Measurements from ENCODE around the gene MTFP1.
A peak's percentile ranks its signal among the peaks of the same experiment; 100 is the strongest.
"Not testable (repeated sequence)": the region's sequence is repeated elsewhere in the genome, so short reads cannot be mapped to it uniquely, and the experiment has no call there.

The MTFP1 gene
- 1.7 to 4.5 (median 1.9) reads per million in 3 experiments for total RNA-seq

- peak; percentile 53 for DNase-seq
Observed at GRCh38 chr22:30425616-30426387, at the start of gene MTFP1. Gene MTFP1, plus strand, starts transcription at chr22:30425768. Its CDS starts 112 bp downstream, at chr22:30425880.

GRCh38 chr22:30380011-30380410, 45.6 kb upstream of the MTFP1 start:
- DNase-seq = no peak

DNA sequence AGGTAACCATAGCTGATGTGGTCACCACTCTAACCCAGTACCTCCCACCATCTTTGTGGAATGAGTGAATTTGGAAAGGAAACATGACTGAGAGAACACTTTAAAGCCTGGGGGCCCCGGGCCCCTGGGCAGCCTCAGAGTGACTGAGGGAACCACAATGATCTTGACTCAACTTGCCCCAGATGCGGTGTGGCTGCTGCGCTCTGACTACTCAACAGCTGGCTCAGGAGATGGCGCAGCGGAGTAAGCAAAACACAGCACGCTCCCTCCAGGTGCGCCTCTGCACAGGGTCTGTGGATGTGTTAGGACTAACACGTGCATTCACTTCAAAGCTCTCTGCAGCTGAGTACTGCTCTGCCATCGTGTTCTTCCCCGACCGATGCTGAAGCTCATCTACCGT, 44.3 kb upstream of the MTFP1 start:
- no peak for DNase-seq

DNA sequence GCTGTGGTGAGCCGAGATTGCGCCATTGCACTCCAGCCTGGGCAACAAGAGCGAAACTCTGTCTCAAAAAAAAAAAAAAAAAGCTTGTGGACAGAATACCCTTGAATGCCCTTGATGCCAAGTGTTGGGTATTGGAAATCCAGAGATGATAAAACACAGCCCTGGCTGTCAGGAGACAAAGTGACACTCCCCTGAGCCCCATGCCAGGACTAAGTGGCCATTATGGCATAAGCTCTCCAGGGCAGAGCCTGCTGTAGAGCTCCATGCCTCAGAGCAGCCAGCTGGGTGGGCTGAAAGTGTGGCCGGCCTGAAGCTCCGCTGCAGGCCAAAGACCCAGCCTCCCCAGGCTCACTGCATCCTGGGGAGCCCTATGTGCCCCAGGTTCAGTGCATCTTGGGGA, 43.2 kb upstream of the MTFP1 start:
- DNase-seq = no peak

GRCh38 chr22:30383061-30383460, 42.5 kb upstream of the MTFP1 start:
- DNase-seq = no peak

DNA sequence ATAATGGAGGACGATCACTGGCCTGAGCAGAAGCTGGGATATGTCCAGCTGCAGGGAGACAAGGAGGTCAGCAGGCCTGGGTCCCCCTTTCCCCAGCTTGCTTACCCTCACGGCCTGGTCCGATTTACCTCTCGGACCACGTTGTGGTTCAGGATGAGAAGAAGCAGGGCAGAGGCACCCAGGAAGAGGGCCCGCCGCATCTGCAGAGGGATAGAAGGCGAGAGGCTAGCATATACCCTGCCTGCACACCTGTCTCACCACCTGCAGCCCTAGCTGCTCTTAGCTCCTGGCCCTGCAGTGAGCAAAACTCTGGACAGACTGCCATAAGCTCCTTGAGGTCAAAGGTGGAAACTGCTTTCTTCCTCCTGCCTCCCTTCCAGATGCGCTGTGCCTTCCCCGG, 39.6 kb upstream of the MTFP1 start:
- DNase-seq = no peak

DNA sequence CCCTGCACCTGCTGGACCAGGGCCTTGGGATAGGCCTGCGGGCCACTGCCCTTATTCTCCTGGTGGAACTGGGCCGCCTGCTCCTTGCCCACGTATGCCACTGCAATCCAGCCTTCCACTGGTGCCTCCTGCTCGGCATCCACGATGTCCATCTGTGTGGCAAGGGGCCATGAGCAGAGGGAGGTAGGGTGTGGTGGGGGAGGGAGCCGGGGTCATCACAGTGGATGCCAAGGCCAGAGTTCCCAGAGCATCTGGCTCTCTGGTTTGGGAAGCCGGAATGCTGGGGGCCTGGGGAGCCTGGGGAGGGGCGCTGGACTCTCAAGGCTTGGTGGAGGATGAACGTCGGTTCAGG, 39.0 kb upstream of the MTFP1 start:
- no peak for DNase-seq

GRCh38 chr22:30386960-30387827, 38.4 kb upstream of the MTFP1 start, which contains the start of gene RNF215:
Gene RNF215, minus strand, starts transcription at chr22:30387411. Its CDS starts 98 bp downstream, at chr22:30387313.
- DNase-seq = peak; percentile 73

- peak; percentile 76 for DNase-seq
Observed at GRCh38 chr22:30390974-30391691, 34.4 kb upstream of the MTFP1 start.

DNA sequence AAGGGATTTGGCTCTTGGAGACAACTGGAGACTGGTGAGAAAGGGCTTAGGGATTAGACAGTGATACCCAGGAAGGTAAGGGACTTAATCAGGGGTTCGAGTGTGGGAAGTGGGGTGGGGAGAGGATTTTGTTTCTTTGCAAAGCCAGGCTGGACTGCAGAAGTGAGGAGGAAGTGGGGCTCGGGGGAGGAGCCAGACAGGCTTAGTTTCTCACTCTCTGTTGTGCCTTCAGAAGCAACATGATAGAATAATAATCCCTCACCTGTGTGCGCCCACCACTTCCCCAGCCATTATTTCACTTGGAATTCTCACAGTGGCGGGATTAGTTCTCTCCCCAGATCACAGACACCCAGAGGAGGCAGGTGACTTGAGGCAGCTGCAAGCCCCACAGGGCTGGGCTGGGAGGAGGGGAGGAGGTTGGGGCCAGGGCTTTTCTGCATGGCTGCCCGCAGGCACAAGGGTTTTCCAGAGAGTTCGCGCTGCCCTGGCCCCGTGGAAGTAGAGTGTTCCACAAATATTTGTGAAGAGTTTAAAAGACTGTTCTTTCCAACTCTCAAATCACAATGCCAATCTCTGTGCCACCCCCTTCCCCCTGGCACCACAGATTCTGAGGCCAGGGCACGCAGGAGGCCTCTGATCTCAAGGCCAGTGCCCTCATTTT, 32.8 kb upstream of the MTFP1 start:
- no peak for DNase-seq

DNA sequence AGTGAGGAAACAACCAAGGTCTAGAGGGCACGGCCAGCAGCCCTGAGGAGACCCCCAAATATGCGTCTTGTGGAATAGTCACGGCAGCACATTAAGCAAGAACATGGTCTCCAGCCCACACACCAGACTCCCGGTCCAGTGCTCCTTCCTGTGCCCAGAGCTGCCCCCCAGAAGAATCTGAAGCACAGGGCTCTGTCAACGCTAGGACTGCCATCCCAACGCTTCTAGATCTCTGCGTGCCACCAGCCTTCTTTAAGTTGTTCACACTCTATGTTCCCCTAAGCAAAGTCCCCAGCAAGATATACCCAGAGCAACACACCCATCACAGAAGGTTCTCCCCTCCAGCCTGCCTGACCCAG, 32.3 kb upstream of the MTFP1 start:
- DNase-seq = no peak

- no peak for DNase-seq
Observed at GRCh38 chr22:30393885-30394284, 31.7 kb upstream of the MTFP1 start.

GRCh38 chr22:30396871-30397655, 28.5 kb upstream of the MTFP1 start, which contains the start of gene SEC14L2:
Gene SEC14L2, plus strand, starts transcription at chr22:30397018. Its CDS starts 99 bp downstream, at chr22:30397117.
- DNase-seq = peak; percentile 47

- DNase-seq = no peak
Observed at GRCh38 chr22:30397656-30398635, 27.6 kb upstream of the MTFP1 start.

DNA sequence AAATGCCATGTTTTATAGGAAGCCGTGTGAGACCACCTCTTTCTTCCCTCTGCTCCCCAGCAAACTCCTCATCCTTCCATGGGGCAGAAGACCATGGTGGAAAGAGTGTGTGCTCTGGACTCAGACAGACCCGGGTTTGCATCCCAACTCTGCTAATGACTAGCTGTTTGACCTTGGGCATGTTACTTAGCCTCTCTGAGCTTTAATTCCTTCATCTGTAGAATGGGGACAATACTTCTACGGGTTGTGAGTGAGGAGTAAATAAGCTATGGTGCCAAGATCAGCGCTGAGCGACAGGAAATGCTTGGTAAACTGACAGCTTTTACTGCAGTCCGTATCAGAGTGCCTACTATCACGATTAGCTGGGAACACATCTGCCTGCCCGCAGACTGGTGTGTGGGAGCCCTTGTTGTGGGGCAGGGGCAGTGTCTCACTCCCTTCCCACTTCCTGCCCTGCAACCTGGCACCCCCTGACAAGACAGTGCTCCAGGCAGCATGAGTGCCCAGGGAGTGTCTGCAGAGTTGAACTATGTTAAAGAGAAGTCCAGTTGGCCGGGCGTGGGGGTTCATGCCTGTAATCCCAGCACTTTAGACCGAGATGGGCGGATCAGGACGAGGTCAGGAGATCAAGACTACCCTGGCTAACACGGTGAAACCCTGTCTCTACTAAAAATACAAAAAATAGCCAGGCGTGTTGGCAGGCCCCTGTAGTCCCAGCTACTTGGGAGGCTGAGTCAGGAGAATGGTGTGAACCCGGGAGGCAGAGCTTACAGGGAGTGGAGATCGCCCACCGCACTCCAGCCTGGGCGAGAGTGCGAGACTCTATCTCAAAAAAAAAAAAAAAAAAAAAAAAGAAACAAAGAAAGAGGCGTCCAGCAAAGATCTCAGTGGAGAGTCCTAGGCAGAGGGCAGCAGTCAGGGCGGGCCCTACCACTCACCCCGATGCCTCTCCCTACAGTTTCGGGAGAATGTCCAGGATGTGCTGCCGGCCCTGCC, 26.6 kb upstream of the MTFP1 start:
- no peak for DNase-seq

DNA sequence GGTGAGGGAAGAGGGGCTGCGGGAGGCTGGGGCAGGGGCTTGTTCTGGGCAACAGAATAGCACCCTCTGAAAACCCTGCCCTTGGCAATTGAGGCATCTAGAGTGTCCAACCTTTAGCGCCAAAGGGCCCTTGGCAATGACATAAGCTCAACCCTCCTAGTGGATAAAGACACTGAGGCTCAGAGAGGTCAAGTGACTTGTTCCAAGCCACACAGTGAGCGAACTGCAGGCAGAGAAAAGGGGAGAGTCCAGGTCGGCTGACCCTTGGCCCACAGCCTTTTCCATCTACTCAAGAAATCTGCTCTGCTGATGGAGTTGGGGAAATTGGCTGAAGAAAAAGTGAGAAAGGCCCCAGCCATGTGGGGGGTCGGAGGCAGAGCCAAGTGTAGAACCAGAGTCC, 25.9 kb upstream of the MTFP1 start:
- no peak for DNase-seq

- no peak for DNase-seq
Observed at GRCh38 chr22:30400159-30400558, 25.4 kb upstream of the MTFP1 start.

- DNase-seq = not testable (repeated sequence)
Observed at GRCh38 chr22:30401024-30401423, 24.5 kb upstream of the MTFP1 start.

All from central memory CD4-positive, alpha-beta T cell (primary cell).